GM12872 (cell line): ENCODE data around the gene KLHDC4.
A peak's percentile ranks its signal among the peaks of the same experiment; 100 is the strongest.

Experiments used
- CTCF ChIP-seq: IDR thresholded peaks from 3 replicates; pipeline ENCODE4 v1.5.1; 2011; ENCODE audit warnings: low read depth, mild to moderate bottlenecking, low read length, moderate library complexity; ENCODE audit not compliant: insufficient read depth

KLHDC4 gene

GRCh38 chr16:87666919-87667318 is 98.9 kb downstream of the KLHDC4 start:
- no peak for TF ChIP-seq CTCF

GRCh38 chr16:87665193-87665592 is 100.6 kb downstream of the KLHDC4 start:
- TF ChIP-seq CTCF: no peak

- TF ChIP-seq CTCF: no peak
Observed at GRCh38 chr16:87664792-87665191, 101.0 kb downstream of the KLHDC4 start.

GRCh38 chr16:87662254-87663204 is 103.3 kb downstream of the KLHDC4 start:
- TF ChIP-seq CTCF: 0 out of 3 replicates have a peak, but pooled peaks have one; percentile 6

- peak; percentile 22; the same call in 1 of the 3 replicates for TF ChIP-seq CTCF
Observed at GRCh38 chr16:87661561-87661960, 104.2 kb downstream of the KLHDC4 start.

GRCh38 chr16:87658564-87659225 is 107.1 kb downstream of the KLHDC4 start:
- no peak for TF ChIP-seq CTCF
